CD4-positive, alpha-beta T cell treated with Interleukin-17A for 1 hour (primary cell): ENCODE results near the gene ZNF552.
"Not testable (repeated sequence)": the region's sequence is repeated elsewhere in the genome, so short reads cannot be mapped to it uniquely, and the experiment has no call there.

Experiments
- DNase-seq: peaks from one replicate; pipeline ENCODE4 v3.0.0-alpha.2; 2020

ZNF552 gene

DNA sequence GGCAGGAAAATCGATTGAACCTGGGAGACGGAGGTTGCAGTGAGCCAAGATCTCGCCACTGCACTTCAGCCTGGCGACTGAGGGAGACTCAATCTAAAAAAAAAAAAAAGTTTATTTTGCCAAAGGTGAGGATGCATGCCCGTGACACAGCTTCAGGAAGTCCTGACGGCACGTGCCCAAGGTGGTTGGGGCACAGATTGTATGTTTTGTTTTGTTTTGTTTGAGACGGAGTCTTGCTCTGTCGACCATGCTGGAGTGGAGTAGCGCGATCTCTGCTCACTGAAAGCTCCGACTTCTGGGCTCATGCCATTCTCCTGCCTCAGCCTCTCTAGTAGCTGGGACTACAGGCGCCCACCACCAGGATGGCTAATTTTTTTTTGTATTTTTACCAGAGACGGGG is 3.3 kb upstream of the ZNF552 start:
- no peak for DNase-seq

DNA sequence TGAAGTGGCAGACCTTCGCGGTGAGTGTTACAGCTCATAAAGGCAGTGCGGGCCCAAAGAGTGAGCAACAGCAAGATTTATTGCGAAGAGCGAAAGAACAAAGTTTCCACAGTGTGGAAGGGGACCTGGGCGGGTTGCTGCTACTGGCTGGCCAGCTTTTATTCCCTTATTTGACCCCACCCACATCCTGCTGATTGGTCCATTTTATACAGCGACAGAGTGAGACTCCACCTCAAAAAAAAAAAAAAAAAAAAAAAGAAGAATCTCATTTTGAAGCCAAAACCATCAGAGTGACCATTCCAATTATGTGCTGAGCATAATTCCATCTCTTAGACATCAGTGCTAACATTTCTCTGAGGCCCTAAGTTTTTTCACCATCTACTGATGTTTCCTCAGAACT is 1.9 kb upstream of the ZNF552 start:
- no peak for DNase-seq

GRCh38 chr19:57815247-57816075 is 748 bp upstream of the ZNF552 start:
- DNase-seq, result no peak

GRCh38 chr19:57813919-57814504 is 701 bp downstream of the ZNF552 start:
- DNase-seq, result no peak

GRCh38 chr19:57812975-57813820 is 1.5 kb downstream of the ZNF552 start:
- DNase-seq, result not testable (repeated sequence)

- DNase-seq, result no peak
These were observed 2.5 kb downstream of the ZNF552 start for GRCh38 chr19:57812226-57812625.

GRCh38 chr19:57810410-57811295 is 4.1 kb downstream of the ZNF552 start:
- not testable (repeated sequence) for DNase-seq

- DNase-seq, result no peak
These were observed 7.2 kb downstream of the ZNF552 start for GRCh38 chr19:57807541-57807940.

DNA sequence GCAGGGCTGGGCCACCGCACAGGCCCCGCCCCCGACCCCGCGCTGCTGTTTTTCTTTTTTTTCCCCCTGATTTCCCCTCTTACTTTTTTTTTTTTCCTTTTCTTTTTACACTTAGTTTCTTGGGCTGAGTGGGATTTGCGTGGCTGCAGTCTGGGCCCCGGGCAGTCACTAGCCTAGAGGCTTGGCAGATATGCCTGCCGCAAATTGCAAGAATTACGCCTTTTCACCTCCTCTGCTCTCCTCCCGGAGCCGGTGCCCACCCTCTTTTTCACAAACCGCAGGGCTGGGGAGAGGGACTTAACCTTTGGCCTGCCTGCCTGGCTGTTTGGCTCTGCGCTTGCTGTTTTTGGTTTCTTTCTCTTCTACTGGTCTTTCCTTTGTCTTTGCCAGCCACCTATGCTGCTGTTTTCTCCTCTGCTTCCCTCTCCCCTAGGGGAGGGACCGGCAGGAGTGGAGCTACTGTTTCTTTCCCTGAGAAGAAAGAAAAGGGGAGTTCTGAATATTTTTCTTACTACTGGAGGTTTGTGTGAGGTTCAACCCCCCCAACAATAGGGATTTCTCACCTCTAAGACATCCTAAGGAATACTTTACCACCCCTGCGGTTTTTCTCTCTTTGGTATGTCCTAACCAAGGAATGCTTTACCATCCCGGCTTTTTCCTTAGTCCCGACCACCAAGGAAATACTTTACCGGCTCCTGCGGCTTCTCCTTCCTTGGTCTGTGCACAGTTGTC is 11.0 kb downstream of the ZNF552 start:
- no peak for DNase-seq

DNA sequence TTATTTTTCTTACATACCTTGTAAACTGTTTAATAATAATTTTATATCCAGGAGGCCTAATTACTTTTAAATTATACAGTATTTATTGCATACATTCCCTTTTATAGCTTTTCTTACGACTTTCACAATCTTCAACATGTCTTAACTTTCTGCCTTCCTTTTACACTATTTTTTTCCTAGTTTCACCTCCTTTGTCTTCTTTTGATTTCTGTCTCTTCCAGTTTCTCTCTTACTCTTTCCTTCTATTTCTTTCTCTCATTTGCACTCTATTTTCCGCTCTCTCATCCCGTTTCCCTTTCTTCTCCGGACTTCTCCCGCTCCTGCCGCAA is 11.5 kb downstream of the ZNF552 start:
- DNase-seq, result no peak

DNA sequence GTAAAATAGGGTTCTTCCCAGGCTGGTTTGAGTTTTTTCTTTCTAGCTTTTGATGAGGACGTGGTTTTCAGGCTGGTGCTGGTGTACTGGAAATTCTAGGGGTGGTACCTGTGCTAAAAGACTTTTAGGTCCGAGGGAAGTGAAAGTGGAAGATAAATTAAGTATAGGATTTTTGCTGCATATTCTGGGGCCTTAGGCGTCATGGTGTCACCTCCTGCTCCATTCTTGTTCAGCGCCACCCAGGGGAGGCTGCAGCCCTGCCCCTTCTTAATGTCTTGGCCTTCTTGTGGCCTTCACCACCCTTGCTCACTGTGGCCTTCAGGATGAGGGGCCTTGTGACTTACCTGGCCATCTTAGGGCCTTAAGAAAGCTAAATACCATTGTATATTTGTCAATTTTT is 12.4 kb downstream of the ZNF552 start:
- DNase-seq, result no peak

GRCh38 chr19:57800696-57801095 is 14.0 kb downstream of the ZNF552 start:
- no peak for DNase-seq

DNA sequence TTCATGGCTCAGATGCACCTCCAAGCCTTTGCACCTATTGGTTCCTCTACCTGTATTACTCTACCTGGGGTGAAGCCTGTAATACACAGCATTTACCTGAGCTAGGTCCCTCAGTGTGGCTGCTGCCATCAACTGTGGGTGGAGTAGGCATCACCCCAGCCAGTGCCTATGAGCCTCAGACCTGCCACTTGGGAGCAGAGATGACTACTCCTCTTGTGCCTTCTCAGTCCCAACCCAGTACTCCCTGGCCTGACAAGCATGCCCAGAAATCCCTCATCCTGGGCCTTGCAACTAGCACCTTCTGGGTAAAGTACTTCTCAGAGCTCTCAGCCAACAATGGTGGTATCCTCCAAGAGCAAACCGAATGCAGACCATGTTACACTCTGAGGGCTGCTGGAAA is 18.1 kb downstream of the ZNF552 start:
- DNase-seq, result not testable (repeated sequence)

DNA sequence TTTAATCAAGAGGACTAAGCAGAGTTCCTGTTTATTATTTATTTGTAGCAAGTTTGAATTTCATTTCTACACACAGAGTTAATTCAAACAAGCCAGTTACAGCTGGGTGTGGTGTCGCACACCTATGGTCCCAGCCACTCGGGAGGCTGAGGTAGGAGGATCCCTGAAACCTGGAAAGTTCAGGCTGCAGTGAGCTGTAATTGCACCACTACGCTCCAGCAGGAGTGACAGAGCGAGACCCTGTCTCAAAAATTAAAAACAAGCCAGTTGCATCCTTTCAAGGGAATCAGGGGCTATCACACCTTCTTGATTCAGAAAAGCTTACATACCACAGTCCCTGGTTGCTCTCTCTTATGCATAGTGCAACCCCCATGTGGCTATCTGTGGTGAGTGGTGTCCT is 25.4 kb downstream of the ZNF552 start:
- DNase-seq, result no peak

- DNase-seq, result no peak
These were observed 26.5 kb downstream of the ZNF552 start for GRCh38 chr19:57788114-57788692.

DNA sequence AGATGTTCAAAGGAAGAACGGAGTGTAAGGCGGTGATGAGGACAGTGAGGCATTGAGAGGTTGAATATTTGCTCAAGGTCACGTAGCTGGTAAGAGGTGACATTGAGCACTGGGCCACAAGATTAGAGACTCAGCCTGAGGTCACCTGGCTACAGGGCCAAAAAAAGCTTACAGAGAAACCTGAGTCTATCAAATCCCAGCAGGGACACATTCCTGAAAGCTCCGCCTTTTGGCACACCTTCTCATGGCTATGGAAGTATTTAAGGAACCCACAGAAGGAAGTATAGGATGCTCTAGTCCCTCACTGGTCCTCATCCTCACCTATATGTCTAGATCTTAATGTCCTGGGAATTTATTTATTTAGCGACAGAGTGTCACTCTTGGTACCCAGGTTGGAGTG is 27.8 kb downstream of the ZNF552 start:
- no peak for DNase-seq

DNA sequence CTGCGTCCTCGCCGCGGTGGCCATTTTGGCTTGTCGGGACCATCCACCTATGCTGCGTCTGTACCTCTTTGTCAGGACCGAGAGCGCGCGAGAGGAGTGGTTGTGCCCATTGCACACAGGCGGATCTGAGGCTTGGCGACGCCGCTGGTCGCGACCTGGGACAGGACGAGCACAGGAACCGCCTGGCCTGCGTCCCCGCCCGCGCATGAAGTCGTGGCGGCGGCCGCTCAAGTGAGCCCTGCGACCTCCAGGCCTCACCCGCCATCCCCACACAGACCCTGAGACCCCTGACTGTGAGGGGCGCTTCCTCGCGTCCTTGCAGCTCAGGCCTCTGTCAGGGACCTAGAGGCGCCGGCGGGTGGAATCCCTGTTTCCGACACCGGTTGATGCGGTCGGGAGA is 28.4 kb downstream of the ZNF552 start:
- no peak for DNase-seq

DNA sequence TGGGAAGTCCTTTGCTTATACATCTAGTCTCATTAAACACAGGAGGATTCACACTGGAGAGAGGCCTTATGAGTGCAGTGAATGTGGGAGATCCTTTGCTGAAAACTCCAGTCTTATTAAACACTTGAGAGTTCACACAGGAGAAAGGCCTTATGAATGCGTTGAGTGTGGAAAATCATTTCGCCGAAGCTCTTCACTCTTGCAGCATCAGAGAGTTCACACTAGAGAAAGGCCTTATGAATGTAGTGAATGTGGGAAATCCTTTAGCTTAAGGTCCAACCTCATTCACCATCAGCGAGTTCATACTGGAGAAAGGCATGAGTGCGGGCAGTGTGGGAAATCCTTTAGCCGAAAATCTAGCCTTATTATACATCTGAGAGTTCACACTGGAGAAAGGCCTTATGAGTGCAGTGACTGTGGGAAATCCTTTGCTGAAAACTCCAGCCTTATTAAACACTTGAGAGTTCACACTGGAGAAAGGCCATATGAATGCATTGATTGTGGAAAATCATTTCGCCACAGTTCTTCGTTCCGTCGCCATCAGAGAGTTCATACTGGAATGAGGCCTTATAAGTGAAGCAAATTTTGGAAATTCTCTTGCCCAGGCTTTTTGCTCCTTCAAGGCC is 35.4 kb downstream of the ZNF552 start:
- DNase-seq, result no peak

DNA sequence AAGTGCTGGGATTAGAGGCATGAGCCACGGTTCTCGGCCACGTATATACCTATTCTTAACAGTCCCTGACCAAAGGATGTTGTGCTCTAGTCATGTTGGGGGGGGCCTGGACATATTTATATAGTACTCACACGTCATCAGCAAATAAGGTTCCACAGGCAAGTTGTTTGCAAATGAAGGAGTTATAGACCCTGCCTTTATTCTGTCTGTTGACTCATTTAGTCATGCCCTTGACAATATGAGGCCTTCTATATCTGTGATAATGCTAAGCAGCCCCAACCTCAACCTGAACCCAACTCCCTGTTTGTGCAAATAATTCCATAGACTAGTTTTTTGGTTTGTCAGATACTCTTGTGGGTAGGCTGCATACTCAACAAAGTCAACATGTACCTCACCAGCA is 36.4 kb downstream of the ZNF552 start:
- no peak for DNase-seq

DNA sequence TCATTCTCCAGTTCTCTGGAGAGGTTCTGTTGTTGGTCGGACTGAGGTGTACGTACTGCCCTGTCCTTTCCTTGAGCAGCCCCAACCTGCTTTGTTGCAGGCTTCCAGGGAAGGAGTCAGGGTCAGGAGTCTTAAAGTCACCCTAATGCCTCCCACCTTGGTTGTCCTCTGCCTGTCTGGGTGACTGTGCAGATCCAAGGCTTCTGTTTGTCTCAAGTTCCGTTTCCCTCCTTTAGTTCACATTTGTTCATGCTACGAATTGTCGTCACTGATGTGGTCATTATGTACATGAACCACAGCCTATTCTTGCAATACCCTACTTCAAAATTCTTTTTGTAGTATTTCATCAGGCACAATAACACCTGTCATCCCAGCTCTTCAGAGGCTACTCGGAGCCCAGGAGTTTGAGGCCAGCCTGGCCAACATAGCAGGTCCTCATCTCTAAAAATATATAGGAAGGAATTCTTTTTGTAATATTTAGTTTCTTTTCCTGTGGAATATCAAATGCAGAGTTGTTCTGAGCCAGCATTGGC is 37.9 kb downstream of the ZNF552 start:
- DNase-seq, result no peak

DNA sequence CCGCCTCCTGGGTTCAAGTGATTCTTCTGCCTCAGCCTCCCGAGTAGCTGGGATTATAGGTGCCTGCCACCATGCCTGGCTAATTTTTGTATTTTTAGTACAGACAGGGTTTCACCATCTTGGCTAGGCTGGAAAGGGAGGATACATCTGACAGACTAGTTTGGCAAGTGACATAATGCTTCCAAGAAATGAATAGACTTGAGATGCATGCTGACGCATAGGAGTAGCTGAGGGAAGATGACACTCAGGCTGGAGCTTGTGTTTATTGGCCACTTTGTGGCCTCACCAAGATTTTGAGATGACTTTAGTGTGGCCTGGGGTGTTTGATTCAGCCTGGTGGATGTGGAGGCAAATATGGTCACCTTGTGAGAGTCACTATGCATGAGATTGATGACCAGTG is 41.2 kb downstream of the ZNF552 start:
- DNase-seq, result no peak
